ENCODE measurements around the gene PTTG1. TPM values are rescaled to one million over a fixed set of nuclear protein-coding genes. Genes with fewer than 3 reads are reported as not detected.

The PTTG1 gene
- total RNA-seq, 6 donors from 2014 or later: 4.3 to 34.8 (median 9.6) TPM

DNA sequence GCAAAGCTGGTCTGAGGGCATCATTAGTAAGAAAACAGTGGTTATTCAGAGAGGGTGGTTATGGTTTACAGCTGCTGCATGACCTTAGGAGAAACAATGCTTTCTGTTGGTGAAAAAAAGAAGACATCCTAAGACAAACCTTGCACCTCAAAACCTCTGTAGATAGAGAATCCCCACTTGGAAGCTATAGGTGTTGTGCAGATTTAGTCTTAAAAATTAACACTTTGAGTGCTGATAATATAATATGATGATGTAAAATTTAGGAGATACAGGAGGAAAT lies 1.4 kb upstream of the PTTG1 start:
- Histone ChIP-seq H3K9me3 (no peaks in the 10 kb centered on the region), H3K27ac (peak overlapping the region in 3 of 4 donors; percentile 84 to 95 (median 93)), H3K27me3 (no peaks in the 10 kb centered on the region), H3K4me3 (no peak overlapping the region), H3K36me3 (peaks cover 0 to 3% (median 0%) of the 10 kb centered on the region in 4 donors), H3K4me1 (peaks cover 17 to 39% (median 35%) of the 10 kb centered on the region in 4 donors)
- DNase-seq: no peak
- no peak for ATAC-seq (ENCODE audit: low FRiP score in 2 of 2)
- TF ChIP-seq EP300 (IDR thresholded peaks at IDR 0.05) (no peak), POLR2AphosphoS5 (IDR thresholded peaks at IDR 0.05) (no peak), POLR2A (IDR thresholded peaks at IDR 0.05) (no peak)
- TF ChIP-seq, protein P1, sequence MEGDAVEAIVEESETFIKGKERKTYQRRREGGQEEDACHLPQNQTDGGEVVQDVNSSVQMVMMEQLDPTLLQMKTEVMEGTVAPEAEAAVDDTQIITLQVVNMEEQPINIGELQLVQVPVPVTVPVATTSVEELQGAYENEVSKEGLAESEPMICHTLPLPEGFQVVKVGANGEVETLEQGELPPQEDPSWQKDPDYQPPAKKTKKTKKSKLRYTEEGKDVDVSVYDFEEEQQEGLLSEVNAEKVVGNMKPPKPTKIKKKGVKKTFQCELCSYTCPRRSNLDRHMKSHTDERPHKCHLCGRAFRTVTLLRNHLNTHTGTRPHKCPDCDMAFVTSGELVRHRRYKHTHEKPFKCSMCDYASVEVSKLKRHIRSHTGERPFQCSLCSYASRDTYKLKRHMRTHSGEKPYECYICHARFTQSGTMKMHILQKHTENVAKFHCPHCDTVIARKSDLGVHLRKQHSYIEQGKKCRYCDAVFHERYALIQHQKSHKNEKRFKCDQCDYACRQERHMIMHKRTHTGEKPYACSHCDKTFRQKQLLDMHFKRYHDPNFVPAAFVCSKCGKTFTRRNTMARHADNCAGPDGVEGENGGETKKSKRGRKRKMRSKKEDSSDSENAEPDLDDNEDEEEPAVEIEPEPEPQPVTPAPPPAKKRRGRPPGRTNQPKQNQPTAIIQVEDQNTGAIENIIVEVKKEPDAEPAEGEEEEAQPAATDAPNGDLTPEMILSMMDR (IDR thresholded peaks at IDR 0.05): no peak

- Histone ChIP-seq H3K27me3 (no peaks in the 10 kb centered on the region), H3K36me3 (no peaks in the 10 kb centered on the region), H3K4me3 (no peak overlapping the region), H3K9me3 (no peaks in the 10 kb centered on the region), H3K27ac (no peak overlapping the region), H3K4me1 (peaks cover 11 to 37% (median 24%) of the 10 kb centered on the region in 4 donors)
- WGBS, 2 donors: 51 to 67% methylated on average over 2 of the region's 2 CpGs
- ATAC-seq (ENCODE audit: low FRiP score in 2 of 2): no peak
- no peak for DNase-seq
- no peak for TF ChIP-seq EP300 (IDR thresholded peaks at IDR 0.05)
- TF ChIP-seq, protein P1 (IDR thresholded peaks at IDR 0.05): no peak
- TF ChIP-seq POLR2AphosphoS5 (IDR thresholded peaks at IDR 0.05): no peak
- no peak for TF ChIP-seq POLR2A (IDR thresholded peaks at IDR 0.05)
Measured at GRCh38 chr5:160423099-160423498, 1.4 kb downstream of the PTTG1 start.

DNA sequence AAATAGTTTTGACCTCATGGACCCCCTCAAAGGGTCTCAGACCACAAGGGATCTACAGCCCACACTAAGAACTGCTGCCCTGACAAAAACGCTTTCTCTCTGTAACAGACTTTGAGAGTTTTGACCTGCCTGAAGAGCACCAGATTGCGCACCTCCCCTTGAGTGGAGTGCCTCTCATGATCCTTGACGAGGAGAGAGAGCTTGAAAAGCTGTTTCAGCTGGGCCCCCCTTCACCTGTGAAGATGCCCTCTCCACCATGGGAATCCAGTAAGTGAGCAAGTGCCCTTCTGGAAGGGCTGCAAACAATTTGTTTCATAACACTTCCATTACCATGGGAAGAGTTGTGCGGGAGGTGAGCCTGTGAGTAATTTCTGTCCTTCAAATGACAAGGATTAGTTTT lies 6.0 kb downstream of the PTTG1 start:
- Histone ChIP-seq H3K27me3 (no peaks in the 10 kb centered on the region), H3K4me1 (peaks cover 3 to 16% (median 5%) of the 10 kb centered on the region in 4 donors), H3K27ac (no peak overlapping the region), H3K9me3 (no peaks in the 10 kb centered on the region), H3K36me3 (no peaks in the 10 kb centered on the region), H3K4me3 (no peak overlapping the region)
- WGBS, 2 donors: 71 to 82% methylated on average over 4 of the region's 4 CpGs
- DNase-seq (peak in 1 of 2 donors; percentile 82), ATAC-seq (ENCODE audit: low FRiP score in 2 of 2) (peak; percentile 54 to 69)
- TF ChIP-seq POLR2A (IDR thresholded peaks at IDR 0.05) (peak in 1 of 4 donors; percentile 23), POLR2AphosphoS5 (IDR thresholded peaks at IDR 0.05) (peak; percentile 34 to 76), EP300 (IDR thresholded peaks at IDR 0.05) (peak in 2 of 4 donors; percentile 12 to 95)
- TF ChIP-seq, protein P1 (IDR thresholded peaks at IDR 0.05): no peak

- WGBS, 2 donors: 100% methylated on average over 2 to 4 of the region's 4 CpGs
- Histone ChIP-seq H3K4me3 (no peak overlapping the region), H3K27me3 (no peaks in the 10 kb centered on the region), H3K27ac (no peak overlapping the region), H3K9me3 (no peaks in the 10 kb centered on the region), H3K36me3 (no peaks in the 10 kb centered on the region), H3K4me1 (peaks cover 0 to 2% (median 2%) of the 10 kb centered on the region in 4 donors)
- no peak for DNase-seq
- TF ChIP-seq POLR2AphosphoS5 (IDR thresholded peaks at IDR 0.05) (no peak), POLR2A (IDR thresholded peaks at IDR 0.05) (no peak), EP300 (IDR thresholded peaks at IDR 0.05) (no peak)
- TF ChIP-seq, protein P1 (IDR thresholded peaks at IDR 0.05): no peak
- no peak for ATAC-seq (ENCODE audit: low FRiP score in 2 of 2)
Measured at GRCh38 chr5:160432196-160432595, 10.5 kb downstream of the PTTG1 start.

DNA sequence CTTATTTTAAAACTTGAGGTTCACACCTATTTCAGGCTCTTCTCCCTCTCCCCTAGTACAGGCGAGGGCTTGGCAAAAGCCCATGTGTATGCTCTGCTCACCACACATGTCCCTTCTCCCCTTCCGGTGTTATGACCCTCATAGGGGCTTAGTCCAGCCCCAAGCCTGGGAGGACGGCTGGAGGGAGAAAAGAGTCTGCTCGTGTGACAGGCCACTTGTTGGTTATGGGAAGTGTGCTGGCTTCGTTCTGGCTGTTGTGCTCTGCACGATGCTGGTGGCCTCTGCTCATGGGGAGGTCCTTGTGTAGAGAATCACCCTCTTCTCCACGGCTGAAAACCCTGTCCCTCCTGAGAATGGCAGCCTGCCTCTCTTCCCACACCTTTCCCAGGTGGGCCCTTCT lies 11.1 kb downstream of the PTTG1 start:
- DNase-seq: no peak
- ATAC-seq (ENCODE audit: low FRiP score in 2 of 2): no peak
- no peak for TF ChIP-seq POLR2AphosphoS5 (IDR thresholded peaks at IDR 0.05)
- no peak for TF ChIP-seq POLR2A (IDR thresholded peaks at IDR 0.05)
- TF ChIP-seq, protein P1 (IDR thresholded peaks at IDR 0.05): no peak
- no peak for TF ChIP-seq EP300 (IDR thresholded peaks at IDR 0.05)
- WGBS, 2 donors: 89 to 93% methylated on average over 7 of the region's 7 CpGs
- Histone ChIP-seq H3K27ac (no peak overlapping the region), H3K4me1 (no peaks in the 10 kb centered on the region), H3K36me3 (no peaks in the 10 kb centered on the region), H3K9me3 (no peaks in the 10 kb centered on the region), H3K27me3 (no peaks in the 10 kb centered on the region), H3K4me3 (no peak overlapping the region)
